HG03159 (cell line): ENCODE measurements around the gene PGAP3.

Experiments
- ATAC-seq: cut with Tn5 transposase; IDR thresholded peaks from one replicate; pipeline ENCODE4 v1.9.1; 2021; ENCODE audit warnings: mild to moderate bottlenecking, moderate library complexity; ENCODE audit not compliant: unreplicated experiment

Gene PGAP3

GRCh38 chr17:39697961-39698360, 10.1 kb upstream of the PGAP3 start:
- ATAC-seq, result no peak

DNA sequence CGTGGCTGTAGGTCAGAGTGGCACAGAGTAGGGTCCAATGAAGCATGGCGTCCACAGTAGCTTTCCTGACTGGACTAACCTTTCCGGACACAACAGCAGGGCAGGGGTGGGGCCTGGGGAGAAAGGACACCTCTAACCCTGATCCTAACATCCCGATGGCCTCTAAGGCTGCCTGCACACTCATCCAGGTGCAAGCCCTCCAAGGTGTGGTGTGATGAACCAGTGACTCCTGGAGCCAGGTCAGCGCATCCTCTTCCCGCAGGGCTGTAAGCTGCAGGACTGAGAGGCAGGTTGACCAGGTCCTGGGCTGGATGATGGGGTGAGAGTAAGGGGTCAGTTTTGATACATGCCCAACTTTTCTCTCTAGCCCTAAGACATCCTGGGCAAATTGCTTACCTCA, 8.9 kb upstream of the PGAP3 start:
- ATAC-seq, result no peak

DNA sequence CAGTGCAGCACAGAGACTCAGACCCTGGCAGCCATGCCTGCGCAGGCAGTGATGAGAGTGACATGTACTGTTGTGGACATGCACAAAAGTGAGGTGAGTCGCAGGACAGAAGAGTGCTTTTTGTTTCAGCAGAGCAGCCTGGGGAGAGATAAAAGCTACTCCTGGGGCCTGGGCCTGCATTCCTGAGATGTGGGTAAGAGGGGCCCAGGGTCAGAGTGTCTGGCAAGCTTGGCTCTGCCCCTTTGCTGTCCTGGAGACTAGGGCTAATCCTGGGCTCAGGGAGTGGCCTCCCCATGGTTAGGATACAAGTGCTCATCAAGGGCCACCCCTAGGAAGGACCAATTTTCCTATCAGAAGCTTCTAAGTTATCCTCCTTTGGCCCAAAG, 7.2 kb upstream of the PGAP3 start:
- no peak for ATAC-seq

GRCh38 chr17:39694593-39694992, 6.7 kb upstream of the PGAP3 start:
- ATAC-seq, result no peak

DNA sequence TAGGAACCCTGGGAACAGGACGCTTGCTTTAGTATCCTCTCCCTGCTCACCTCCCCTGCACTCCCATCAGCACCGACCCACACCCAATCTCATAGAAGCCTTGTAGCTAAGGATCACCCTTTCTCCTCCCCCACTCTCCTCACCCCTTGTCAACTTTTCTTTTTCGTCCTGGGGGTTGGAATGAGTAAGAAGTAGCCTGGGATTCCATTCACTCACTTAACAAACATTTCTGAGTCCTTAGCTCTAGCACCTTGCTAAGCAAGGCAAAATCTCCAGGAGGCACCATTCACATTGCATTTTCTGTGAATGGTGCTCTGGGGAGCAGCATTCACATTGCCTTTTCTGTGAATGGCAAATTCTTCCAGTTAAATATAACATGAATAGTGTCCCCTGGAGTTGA, 1.1 kb upstream of the PGAP3 start:
- ATAC-seq, result no peak

DNA sequence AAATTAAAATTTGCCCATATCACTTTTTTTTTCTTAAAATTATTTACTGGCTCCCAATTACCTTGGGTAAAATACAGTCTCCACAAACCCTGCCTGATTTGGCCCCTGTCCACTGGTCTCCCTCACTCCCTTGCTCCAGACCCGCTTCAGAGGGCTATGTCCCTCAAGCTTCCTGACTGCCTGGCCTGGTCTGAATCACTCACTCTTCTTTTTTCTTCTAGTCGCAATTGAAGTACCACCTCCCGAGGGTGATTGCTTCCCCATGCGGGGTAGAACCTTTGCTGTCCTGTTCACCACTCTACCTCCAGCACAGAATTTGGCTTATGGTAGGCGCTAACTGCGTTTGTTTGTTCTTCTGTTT, 598 bp upstream of the PGAP3 start:
- ATAC-seq, result no peak

GRCh38 chr17:39687101-39687545, 734 bp downstream of the PGAP3 start:
- ATAC-seq, result no peak

DNA sequence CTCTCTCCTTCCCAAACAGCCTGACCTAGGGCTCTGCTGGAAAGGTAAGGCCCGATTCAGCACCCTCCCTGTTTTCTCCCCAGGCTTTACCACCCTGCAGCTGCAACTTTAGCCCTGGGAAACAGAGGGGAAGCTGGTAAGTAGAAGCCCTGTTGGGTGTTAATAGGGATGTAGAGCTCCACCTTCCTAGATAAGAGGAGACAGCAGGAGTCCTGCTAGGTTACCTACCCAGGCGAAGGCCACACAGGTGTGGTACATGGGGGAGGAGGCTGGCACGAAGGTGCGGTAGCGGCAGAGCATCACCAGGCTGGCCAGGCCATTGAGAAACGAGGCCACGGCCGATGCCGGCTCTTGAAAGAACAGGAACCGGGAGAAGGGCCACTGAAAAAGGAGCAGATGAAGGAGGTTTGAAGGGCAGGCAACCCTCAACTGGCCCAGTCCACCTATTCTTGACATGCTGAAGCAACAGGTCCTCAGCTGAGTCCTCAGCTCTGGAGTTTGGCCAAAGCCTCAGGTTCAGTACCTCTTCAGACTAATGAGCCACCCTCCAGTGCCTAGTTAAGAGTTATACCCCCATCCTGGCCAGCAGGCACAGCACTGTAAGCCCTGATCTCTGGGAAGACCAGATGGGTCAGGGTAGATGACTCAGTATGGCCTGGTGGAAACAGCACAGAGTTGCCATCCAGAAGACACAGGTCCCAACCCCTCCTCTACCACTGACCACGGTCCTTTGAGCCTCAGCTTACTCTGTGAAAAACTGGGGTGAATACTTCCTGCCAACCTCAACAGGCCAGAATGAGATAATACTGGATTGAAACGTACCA, 3.3 kb downstream of the PGAP3 start:
- ATAC-seq, result no peak

GRCh38 chr17:39683295-39683939, 4.4 kb downstream of the PGAP3 start:
- ATAC-seq, result no peak

DNA sequence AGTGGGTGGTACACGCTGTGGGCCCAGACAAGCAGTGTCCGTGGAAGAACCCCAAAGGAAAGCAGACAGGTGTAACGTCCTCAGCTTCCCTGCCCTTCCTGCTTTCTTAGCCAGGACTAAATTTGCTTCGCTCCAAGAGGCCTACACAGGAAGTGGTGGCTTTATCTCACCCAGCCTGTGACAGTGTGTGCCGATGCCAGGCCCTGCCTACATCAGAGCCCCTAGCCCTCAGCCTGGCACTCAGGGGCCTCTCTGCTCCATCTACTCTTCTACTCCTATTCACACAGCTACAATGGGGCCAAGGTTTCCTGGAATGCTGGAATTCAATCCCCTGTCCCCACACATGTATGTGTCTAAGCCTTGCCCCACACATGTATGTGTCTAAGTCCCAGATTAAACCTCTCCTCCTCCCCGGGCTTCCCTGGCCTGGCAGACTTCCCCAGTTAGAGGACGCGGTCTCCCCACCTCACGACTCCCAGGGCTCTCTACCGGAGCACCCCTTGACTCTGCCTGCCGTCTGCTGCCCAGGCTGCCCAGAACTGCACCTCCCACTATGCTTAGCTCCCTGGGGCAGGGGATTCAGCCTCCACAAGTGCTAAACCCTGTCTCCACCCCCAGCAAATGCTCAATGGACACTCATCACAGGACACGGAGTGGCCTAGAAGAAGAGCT, 8.2 kb downstream of the PGAP3 start:
- ATAC-seq, result no peak

DNA sequence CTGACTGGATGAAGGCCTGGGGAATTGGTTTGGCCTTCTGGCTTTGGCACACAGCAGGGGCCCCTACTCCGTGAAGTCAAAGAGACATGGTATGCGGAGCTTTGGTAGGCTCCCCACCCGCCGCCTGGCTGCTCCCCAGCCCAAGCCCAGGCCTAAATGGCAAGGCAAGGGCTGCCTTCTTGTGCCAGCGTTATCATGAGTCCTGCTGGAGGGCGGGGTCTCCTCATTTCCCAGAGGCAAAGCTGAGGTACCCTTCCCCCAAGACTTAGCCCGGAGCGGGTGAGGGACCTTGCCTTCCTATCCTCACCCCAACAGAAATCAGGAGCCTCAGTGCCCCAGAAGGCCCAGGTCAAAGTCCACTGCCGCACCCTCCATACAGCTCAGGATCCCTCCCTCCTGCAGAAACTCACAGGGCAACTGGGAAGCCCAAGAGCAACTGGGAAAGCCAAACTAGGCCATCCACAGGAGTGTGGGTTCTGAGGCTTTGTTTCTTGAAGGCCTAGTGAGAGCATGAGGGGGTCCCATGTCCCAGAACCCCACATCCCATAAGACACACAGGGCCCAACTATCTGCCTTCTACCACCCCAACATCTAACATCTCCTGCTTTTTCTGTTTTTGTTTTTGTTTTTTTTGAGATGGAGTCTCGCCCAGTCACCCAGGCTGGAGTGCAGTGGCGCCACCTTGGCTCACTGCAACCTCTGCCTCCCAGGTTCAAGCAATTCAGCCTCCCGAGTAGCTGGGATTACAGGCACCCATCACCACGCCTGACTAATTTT, 9.3 kb downstream of the PGAP3 start:
- ATAC-seq, result no peak

DNA sequence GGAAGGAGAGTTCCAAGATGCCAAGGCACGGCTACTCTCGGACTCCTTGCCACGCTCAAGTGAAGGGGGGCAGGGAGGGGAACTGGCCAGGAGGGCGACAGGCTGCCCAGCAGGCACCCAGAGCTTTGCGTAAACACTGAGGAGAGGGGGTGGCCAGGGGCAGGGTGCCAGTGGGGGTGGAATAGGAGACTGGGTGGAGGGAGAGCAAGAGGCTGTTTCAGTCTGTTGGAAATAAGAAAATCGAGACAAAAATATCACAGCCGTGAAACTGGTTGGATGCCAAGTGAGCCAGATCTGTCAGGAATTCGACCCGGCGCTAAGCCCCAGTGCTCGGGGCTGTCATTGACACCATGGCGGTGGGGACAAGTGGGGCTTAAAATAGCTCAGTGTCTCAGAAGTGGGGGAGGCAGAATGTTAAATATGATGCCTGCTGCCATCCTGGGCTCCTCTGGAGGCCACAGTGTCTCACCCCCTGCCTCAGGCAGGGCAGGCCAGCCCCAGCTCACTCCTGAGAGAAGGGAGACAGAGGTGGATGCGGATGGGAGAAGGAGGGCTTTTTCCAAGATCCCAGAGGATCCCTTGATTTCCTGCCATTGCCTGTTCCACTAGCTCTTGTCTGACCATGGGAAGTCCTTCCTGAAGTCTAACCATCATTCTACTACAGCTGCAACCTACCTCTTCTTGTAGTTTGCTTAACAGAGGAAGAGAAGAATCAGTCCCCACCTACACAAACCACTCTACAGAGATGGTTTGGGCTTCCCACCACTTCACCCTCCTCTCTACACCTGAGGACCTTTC, 10.1 kb downstream of the PGAP3 start:
- ATAC-seq, result no peak

DNA sequence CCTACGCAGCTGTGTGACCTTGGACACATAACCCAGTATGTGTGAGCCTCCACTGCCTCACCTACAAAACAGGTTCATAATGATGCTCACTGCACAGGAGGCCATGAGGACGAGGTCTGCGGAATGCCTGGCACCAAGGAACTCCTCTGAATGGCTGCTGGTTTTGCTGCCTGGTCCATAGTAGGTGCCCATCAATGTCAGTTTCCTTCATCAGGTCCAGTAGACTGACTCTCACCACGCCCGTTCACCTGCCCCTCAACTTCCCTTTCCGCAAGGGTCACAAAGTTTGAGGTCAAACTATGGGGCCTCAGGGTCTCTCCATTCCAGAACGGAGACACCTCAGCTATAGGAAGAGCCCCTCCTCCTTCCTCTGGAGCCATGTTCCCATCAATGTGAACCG, 10.8 kb downstream of the PGAP3 start:
- ATAC-seq, result no peak

DNA sequence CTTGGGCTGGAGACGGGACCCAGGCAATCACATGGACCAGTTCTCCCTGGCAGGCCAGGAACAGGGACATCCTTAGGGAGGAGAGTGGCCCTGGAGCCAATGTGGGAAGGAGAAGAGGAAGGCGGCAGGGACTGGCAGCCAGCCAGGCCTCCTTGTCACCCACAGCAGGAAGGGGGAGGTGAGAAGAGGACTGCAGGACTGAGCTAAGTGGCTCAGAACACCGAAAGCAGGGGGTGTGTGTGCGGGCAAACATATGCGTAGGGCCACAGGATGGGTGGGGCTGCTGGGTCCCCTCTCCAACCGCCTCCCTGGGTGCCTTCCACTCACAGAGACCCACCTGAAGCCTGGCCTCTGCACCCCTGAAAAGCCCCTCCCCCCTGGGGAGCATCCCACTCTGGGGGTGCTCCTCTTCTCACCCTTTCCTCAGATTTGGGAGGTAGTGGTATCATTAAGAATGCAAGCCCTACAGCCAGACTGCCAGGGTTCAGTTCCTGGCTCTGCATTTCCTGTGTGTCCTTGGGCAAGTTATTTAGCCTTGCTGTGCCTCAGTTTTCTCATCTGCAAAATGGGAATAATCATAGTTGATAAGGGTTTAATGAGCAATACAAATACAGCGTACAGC, 11.5 kb downstream of the PGAP3 start:
- no peak for ATAC-seq

DNA sequence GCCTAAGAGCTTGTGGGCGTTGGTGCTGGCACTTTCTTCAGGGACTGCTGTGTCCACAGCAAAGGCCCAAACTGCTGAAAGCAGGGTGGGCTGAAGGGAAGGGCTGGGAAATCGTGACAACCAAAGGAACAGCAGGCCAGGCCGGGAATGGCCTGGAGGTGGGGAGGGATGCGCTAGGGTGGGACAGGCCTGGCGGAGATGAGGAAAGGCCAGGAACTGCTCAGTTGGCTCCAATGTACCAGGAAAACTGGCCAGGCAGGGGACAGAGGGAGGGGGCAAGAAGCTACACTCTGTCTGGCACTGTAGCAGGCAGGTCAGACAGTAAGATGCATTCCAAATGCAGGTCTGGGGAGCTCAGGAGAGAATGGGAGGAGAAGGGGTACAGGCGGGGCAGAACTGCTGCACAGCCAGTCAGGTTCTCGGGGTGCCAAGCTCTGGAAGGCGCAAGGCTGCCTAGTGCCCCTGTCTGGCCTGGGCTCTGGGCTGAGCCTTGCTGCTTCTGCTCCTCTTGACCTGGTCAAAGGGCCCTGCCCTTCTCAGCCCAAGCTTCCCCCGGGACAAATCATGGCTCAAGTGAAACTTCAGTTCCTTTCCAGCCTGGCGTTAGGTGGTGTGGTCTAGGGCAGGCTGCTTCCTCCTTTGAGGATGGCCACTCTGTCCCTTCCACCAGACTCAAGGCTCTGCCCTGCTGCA, 12.3 kb downstream of the PGAP3 start:
- no peak for ATAC-seq

DNA sequence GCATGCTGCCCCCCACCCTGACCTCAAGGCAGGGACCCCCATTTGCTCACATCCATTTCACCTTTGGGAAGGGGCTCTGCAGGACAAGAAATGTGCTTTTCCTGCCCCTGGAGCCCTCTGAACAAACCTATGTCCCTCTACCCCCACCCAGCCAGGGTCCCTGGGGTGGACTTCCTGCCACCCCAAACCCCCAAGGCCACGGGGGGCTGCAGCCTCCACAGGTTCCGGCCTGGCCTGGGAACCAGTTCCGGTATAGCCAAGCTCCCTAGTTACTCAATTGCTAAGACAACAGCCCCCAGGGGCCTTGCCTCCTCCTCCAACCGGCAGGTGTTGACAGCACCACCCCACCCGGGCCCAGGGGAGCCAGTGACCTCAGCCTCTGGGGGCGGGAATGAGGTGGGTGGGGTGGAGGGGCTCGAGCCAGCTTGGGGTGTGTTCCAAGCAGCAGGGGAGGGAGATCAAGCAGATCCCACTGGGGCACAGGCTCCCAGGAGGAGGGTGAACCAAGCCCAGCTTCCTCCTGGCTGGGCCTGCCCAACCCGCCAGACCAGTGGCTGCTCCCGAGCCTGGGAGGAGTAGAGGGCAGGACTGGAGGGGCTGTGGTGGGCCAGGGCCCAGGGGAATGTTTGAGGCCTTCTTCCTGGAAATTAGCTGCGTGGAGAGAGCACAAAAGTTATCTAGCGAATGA, 13.0 kb downstream of the PGAP3 start:
- ATAC-seq, result no peak

DNA sequence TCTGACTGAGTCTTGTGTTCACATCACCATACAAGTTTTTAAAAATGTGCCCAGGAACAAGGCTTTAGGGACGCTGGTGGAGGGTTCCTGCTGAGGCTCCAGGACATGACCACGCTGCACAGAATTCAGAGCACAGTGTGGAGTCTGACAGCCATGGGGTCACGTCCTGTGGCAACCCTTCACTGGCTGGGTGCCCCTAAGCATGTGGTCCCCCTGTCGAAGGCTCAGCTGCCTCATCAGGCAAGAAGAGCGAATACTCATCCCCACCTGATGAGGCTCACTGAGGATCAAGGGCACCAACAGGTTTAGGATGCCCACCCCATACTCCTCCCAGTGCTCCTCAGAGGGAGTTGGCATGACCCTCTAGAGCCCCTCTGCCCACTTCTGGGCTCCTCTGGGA, 13.7 kb downstream of the PGAP3 start:
- no peak for ATAC-seq

- no peak for ATAC-seq
These were observed 14.3 kb downstream of the PGAP3 start for GRCh38 chr17:39673335-39674081.
